OCI-LY7 (cell line): ENCODE measurements around the gene CPLANE1. TPM values are rescaled to one million over a fixed set of nuclear protein-coding genes. Genes with fewer than 3 reads are reported as not detected.

ENCODE experiments used
- BruUV-seq: library from RNA; stranded (reverse); fragments of 400-500 nt; replicated peaks from 2 replicates; lab custom pipeline; 2021; lab: Mats Ljungman, UMichigan
- CTCF ChIA-PET: fragments of 300-600 bp; sonication (Branson Sonifier 250); formaldehyde crosslinking; loops from one replicate; lab custom pipeline; 2022; ENCODE audit warnings: antibody characterized with exemption; ENCODE audit not compliant: unreplicated experiment; lab: Charles Lee
- POLR2A ChIA-PET: fragments of 300-600 bp; sonication (Branson Sonifier 250); formaldehyde crosslinking; loops from one replicate; lab custom pipeline; 2022; ENCODE audit warnings: antibody characterized with exemption; lab: Charles Lee
- DNase-seq: peaks from one replicate; pipeline ENCODE4 v3.0.0-alpha.2; 2015; ENCODE audit warnings: low spot score
- H2AFZ ChIP-seq: fragments of 200-600 bp; sonication (generic), shearing (Covaris generic); 2 replicates; pipeline ENCODE4 v1.6.1; 2014; ENCODE audit warnings: mild to moderate bottlenecking, antibody characterized with exemption, low read length, moderate library complexity
- H3K27ac ChIP-seq: fragments of 200-600 bp; sonication (generic); 2 replicates; pipeline ENCODE4 v1.5.1; 2014; ENCODE audit warnings: mixed run types, low read depth, mild to moderate bottlenecking, moderate library complexity, low read length, inconsistent platforms; ENCODE audit not compliant: poor library complexity, severe bottlenecking
- H3K36me3 ChIP-seq: fragments of 200-600 bp; sonication (generic); 2 replicates; pipeline ENCODE4 v1.6.1; 2014; ENCODE audit warnings: mild to moderate bottlenecking, antibody characterized with exemption, low read length, moderate library complexity, mixed read lengths; ENCODE audit not compliant: insufficient read depth
- H3K4me1 ChIP-seq: fragments of 200-600 bp; sonication (generic); 2 replicates; pipeline ENCODE4 v1.5.1; 2014; ENCODE audit warnings: mild to moderate bottlenecking, low read length; ENCODE audit not compliant: insufficient read depth, poor library complexity, severe bottlenecking
- H3K4me2 ChIP-seq: fragments of 200-600 bp; sonication (generic); 2 replicates; pipeline ENCODE4 v1.6.1; 2014; ENCODE audit warnings: mild to moderate bottlenecking, low read length
- H3K4me3 ChIP-seq: fragments of 200-600 bp; sonication (generic); 2 replicates; pipeline ENCODE4 v1.5.1; 2014; ENCODE audit warnings: mild to moderate bottlenecking, low read depth, low read length; ENCODE audit not compliant: poor library complexity, severe bottlenecking
- H3K79me2 ChIP-seq: fragments of 200-600 bp; sonication (generic); 2 replicates; pipeline ENCODE4 v1.6.1; 2016; ENCODE audit warnings: low read depth, mild to moderate bottlenecking, low read length, moderate library complexity, mixed read lengths; ENCODE audit not compliant: insufficient read depth
- H3K9me2 ChIP-seq: fragments of 200-600 bp; sonication (generic); 2 replicates; pipeline ENCODE4 v1.6.1; 2016; ENCODE audit warnings: mild to moderate bottlenecking, low read length, mixed read lengths; ENCODE audit not compliant: insufficient read depth
- H3K9me3 ChIP-seq: fragments of 200-600 bp; sonication (generic); 2 replicates; pipeline ENCODE4 v1.6.1; 2014; ENCODE audit warnings: mild to moderate bottlenecking, mixed run types, low read length, mixed read lengths
- H4K20me1 ChIP-seq: fragments of 200-600 bp; sonication (generic); 2 replicates; pipeline ENCODE4 v1.6.1; 2014; ENCODE audit warnings: mild to moderate bottlenecking, antibody characterized with exemption, low read length, moderate library complexity, mixed read lengths; ENCODE audit not compliant: insufficient read depth
- CTCF ChIP-seq: fragments of 200-600 bp; sonication (generic); conservative IDR thresholded peaks from 2 replicates; pipeline ENCODE4 v1.5.1; 2014; ENCODE audit warnings: mild to moderate bottlenecking, antibody characterized with exemption, low read length, moderate library complexity, mixed read lengths
- EZH2phosphoT487 ChIP-seq: fragments of 200-600 bp; sonication (generic); IDR thresholded peaks from 2 replicates; pipeline ENCODE4 v1.6.1; 2018; ENCODE audit warnings: low read depth, borderline replicate concordance, mild to moderate bottlenecking, mixed run types, antibody characterized with exemption, low read length, moderate library complexity, mixed read lengths
- intact Hi-C: fragments of 100-400 bp; cut with micrococcal nuclease; formaldehyde crosslinking; loops from one replicate; pipeline ENCODE4 v1.10.0; 2022; ENCODE audit not compliant: unreplicated experiment
- total RNA-seq, 2 experiments: library from RNA; depleted of rRNA in 1 of 2; stranded (reverse); fragments of >200 nt in 1 of 2; shearing (Covaris generic) in 1 of 2; gene quantifications; 2 replicates each; pipeline ENCODE4 v1.2.3, GENCODE V29; 2014 to 2022

Gene CPLANE1
- total RNA-seq, 2 experiments from 2014 or later, result 0.21 TPM; not detected in 1

GRCh38 chr5:37111426-37112382 lies 137.5 kb downstream of the CPLANE1 start:
- Histone ChIP-seq H4K20me1 (no peaks in the 10 kb centered on the region), H3K27ac (no peak overlapping the region), H3K9me3 (no peaks in the 10 kb centered on the region), H3K4me3 (no peak overlapping the region), H3K4me1 (no peaks in the 10 kb centered on the region), H3K36me3 (no peaks in the 10 kb centered on the region), H3K79me2 (no peaks in the 10 kb centered on the region), H3K9me2 (no peaks in the 10 kb centered on the region), H2AFZ (no peak overlapping the region), H3K4me2 (no peak overlapping the region)
- no peak for TF ChIP-seq CTCF
- TF ChIP-seq EZH2phosphoT487, result no peak
- POLR2A ChIA-PET, result no interaction called here
- no TSS peak for BruUV-seq
- no peak for DNase-seq
- intact Hi-C loops, result no loop called here
- CTCF ChIA-PET, result no interaction called here

- DNase-seq, result no peak
- Histone ChIP-seq H3K27ac (no peak overlapping the region), H3K79me2 (no peaks in the 10 kb centered on the region), H3K4me1 (no peaks in the 10 kb centered on the region), H2AFZ (no peak overlapping the region), H3K4me2 (no peak overlapping the region), H3K9me2 (no peaks in the 10 kb centered on the region), H4K20me1 (no peaks in the 10 kb centered on the region), H3K9me3 (no peaks in the 10 kb centered on the region), H3K36me3 (no peaks in the 10 kb centered on the region), H3K4me3 (no peak overlapping the region)
- ChIA-PET CTCF (no interaction called here), POLR2A (no interaction called here)
- no peak for TF ChIP-seq CTCF
- no peak for TF ChIP-seq EZH2phosphoT487
- intact Hi-C loops, result no loop called here
- BruUV-seq, result no TSS peak
Observed at GRCh38 chr5:37110135-37110534, 139.0 kb downstream of the CPLANE1 start.

GRCh38 chr5:37109338-37109737 lies 139.8 kb downstream of the CPLANE1 start:
- intact Hi-C loops, result no loop called here
- POLR2A ChIA-PET, result interaction anchor here (0.6 to 1.1 kb wide), 2 partner anchors 13 to 293 kb away, joined by 3 to 4 read pairs; no protein-coding TSS in a partner anchor
- BruUV-seq, result no TSS peak

More at GRCh38 chr5:37109338-37109737, 139.8 kb downstream of the CPLANE1 start:
- no peak overlapping the region for H2AFZ ChIP-seq
- H3K4me3 ChIP-seq, result no peak overlapping the region
- H3K4me2 ChIP-seq, result no peak overlapping the region
- no peaks in the 10 kb centered on the region for H3K9me3 ChIP-seq
- H3K4me1 ChIP-seq, result no peaks in the 10 kb centered on the region
- TF ChIP-seq EZH2phosphoT487 (no peak), CTCF (no peak)
- no peaks in the 10 kb centered on the region for H3K36me3 ChIP-seq
- H3K79me2 ChIP-seq, result no peaks in the 10 kb centered on the region
- H3K27ac ChIP-seq, result no peak overlapping the region
- H4K20me1 ChIP-seq, result no peaks in the 10 kb centered on the region
- CTCF ChIA-PET, result no interaction called here
- no peak for DNase-seq
- H3K9me2 ChIP-seq, result no peaks in the 10 kb centered on the region
